ENCODE data around the gene SUGP1.

DNA sequence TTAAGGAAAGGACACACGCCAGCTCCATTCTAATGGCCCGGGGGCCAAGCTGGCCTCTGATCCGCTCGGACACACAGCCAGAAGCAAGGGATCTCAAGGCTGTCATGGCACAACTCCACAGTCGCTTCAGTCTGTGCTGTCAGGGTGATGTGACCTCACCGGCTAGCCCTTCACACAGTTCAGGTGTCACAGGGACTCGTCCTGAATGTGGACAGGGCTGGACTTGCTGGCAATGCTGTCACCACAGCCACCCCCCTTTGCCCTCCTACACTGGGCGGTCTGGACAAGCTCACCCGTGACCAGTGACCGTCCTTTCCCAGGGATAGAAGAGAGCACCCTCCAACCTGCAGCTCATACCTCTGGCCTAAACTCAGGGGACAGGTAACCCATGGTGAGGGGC, 15.2 kb downstream of the SUGP1 start:
- TF ChIP-seq, protein P1, sequence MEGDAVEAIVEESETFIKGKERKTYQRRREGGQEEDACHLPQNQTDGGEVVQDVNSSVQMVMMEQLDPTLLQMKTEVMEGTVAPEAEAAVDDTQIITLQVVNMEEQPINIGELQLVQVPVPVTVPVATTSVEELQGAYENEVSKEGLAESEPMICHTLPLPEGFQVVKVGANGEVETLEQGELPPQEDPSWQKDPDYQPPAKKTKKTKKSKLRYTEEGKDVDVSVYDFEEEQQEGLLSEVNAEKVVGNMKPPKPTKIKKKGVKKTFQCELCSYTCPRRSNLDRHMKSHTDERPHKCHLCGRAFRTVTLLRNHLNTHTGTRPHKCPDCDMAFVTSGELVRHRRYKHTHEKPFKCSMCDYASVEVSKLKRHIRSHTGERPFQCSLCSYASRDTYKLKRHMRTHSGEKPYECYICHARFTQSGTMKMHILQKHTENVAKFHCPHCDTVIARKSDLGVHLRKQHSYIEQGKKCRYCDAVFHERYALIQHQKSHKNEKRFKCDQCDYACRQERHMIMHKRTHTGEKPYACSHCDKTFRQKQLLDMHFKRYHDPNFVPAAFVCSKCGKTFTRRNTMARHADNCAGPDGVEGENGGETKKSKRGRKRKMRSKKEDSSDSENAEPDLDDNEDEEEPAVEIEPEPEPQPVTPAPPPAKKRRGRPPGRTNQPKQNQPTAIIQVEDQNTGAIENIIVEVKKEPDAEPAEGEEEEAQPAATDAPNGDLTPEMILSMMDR (conservative IDR thresholded peaks at IDR 0.05; ENCODE audit: low read depth, low read length): no peak
- TF ChIP-seq POLR2A (IDR thresholded peaks at IDR 0.05; ENCODE audit: low read depth, low read length): no peak
- no peak for TF ChIP-seq RCOR1 (IDR thresholded peaks at IDR 0.05; ENCODE audit: insufficient replicate concordance, low read length)
- TF ChIP-seq FOS (IDR thresholded peaks at IDR 0.05; ENCODE audit: low read depth, low read length): no peak
- no peak for TF ChIP-seq RAD21 (IDR thresholded peaks at IDR 0.05; ENCODE audit: low read length)
- no peak for TF ChIP-seq MAFK (IDR thresholded peaks at IDR 0.05; ENCODE audit: low read depth, low read length)
- no peak for TF ChIP-seq CEBPB (IDR thresholded peaks at IDR 0.05; ENCODE audit: low read depth, low read length)

Measured in IMR-90 (cell line).